Esophagus muscularis mucosa (tissue), 4 donors: Measurements from ENCODE around the gene CEPT1. TPM values are rescaled to one million over a fixed set of nuclear protein-coding genes. Genes with fewer than 3 reads are reported as not detected.

Source experiments
- DNase-seq: peaks from one replicate; pipeline ENCODE4 v3.0.0-alpha.2; 2017; ENCODE audit errors: extremely low spot score
- H3K27ac ChIP-seq, 4 donors: fragments of 200-600 bp; sonication (generic); replicated peaks in 1 of 4; 1 replicate in 3 of 4; 2 replicates in 1 of 4; pipeline ENCODE4 v1.5.1; 2016 to 2019; ENCODE audit warnings: mild to moderate bottlenecking in 1 of 4
- H3K27me3 ChIP-seq, 4 donors: fragments of 200-600 bp; sonication (generic); one replicate each; pipeline versions ENCODE4 v1.5.1 to v1.6.0; 2016 to 2019
- H3K36me3 ChIP-seq, 4 donors: fragments of 200-600 bp; sonication (generic); one replicate each; pipeline ENCODE4 v1.5.1; 2016 to 2019
- H3K4me1 ChIP-seq, 4 donors: fragments of 200-600 bp; sonication (generic); one replicate each; pipeline ENCODE4 v1.5.1; 2016 to 2019
- H3K4me3 ChIP-seq, 4 donors: fragments of 200-600 bp; sonication (generic); 1 replicate in 2 of 4; 2 replicates in 2 of 4; pipeline ENCODE4 v1.5.1; 2016 to 2019; ENCODE audit warnings: mild to moderate bottlenecking in 4 of 4, moderate library complexity in 1 of 4
- H3K9me3 ChIP-seq, 4 donors: fragments of 200-600 bp; sonication (generic); 1 replicate in 3 of 4; 2 replicates in 1 of 4; pipeline ENCODE4 v1.5.1; 2016 to 2019
- EP300 ChIP-seq: sonication (generic); formaldehyde crosslinking; IDR thresholded peaks from one replicate; pipeline ENCODE4 v1.6.1; 2017; ENCODE audit warnings: antibody characterized with exemption
- POLR2A ChIP-seq: fragments of 450-650 bp; IDR thresholded peaks from one replicate; pipeline ENCODE4 v1.6.1; 2017; ENCODE audit warnings: antibody characterized with exemption, moderate library complexity, mild to moderate bottlenecking, low read depth
- POLR2AphosphoS5 ChIP-seq, 2 donors: sonication (generic); formaldehyde crosslinking; IDR thresholded peaks; one replicate each; pipeline ENCODE4 v1.6.1; 2017; ENCODE audit warnings: antibody characterized with exemption in 2 of 2
- WGBS: methylation state at CpG from one replicate; pipeline ENCODE4 v1.1.5; 2018; 5-methylcytosine and 5-hydroxymethylcytosine counted together
- intact Hi-C: fragments of 100-400 bp; cut with DNase I; formaldehyde crosslinking; loops from one replicate; pipeline ENCODE4 v1.15.1; 2023
- total RNA-seq, 4 donors: library from RNA; depleted of rRNA; stranded (reverse); fragments of >200 nt; gene quantifications; one replicate each; pipeline versions ENCODE4 v1.1.0 to v1.2.1, GENCODE V29; 2016
- TF ChIP-seq, protein P1 (sequence below), 3 experiments: fragments of 200-600 bp in 2 of 3; fragments of 450-650 bp in 1 of 3; sonication (generic) in 2 of 3; IDR thresholded peaks; one replicate each; pipeline ENCODE4 v1.5.1; 2017 to 2019; ENCODE audit warnings: antibody characterized with exemption in 3 of 3, mild to moderate bottlenecking in 2 of 3, moderate library complexity in 1 of 3

Gene CEPT1
- total RNA-seq, 4 donors from 2014 or later, result 20.2 to 27.0 (median 23.7) TPM

DNA sequence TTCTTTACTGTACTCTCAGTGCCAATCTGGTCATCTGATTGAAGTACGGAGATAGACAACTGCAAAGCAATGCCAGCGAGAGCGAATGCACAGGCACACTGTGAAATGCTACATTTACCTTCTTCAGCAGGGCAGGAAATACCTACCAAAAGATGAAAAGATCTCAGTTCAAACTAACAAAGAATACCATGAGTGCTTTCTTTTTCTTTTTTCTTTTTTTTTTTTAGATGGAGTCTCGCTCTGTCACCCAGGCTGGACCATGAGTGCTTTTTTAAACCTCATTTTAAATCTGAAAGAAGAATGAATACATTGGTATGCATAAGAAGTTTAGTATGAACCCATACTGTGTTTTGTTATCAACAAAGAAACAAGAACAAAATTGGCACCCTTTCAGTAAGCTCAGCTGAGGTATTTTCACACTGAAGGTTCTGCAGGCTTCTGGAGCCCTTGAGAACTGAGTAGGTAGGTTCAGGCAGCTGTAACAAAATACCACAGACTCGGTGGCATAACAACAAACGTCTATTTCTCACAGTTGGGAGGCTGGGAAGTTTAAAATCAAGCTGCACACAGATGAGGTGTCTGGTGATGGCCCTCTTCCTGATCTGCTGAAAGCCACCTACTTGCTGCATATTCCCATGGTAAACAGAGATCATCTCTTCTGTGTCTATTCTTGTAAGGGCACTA lies 85.8 kb downstream of the CEPT1 start:
- H3K36me3 ChIP-seq, result no peaks in the 10 kb centered on the region
- H3K27me3 ChIP-seq, result peaks cover 0 to 6% (median 0%) of the 10 kb centered on the region in 4 donors
- intact Hi-C loops, result loop anchor here (10.0 kb wide), 1 partner anchor 539 kb away; no protein-coding TSS in a partner anchor
- TF ChIP-seq POLR2A (no peak), POLR2AphosphoS5 (IDR thresholded peaks at IDR 0.05) (no peak), EP300 (no peak)
- TF ChIP-seq, protein P1, sequence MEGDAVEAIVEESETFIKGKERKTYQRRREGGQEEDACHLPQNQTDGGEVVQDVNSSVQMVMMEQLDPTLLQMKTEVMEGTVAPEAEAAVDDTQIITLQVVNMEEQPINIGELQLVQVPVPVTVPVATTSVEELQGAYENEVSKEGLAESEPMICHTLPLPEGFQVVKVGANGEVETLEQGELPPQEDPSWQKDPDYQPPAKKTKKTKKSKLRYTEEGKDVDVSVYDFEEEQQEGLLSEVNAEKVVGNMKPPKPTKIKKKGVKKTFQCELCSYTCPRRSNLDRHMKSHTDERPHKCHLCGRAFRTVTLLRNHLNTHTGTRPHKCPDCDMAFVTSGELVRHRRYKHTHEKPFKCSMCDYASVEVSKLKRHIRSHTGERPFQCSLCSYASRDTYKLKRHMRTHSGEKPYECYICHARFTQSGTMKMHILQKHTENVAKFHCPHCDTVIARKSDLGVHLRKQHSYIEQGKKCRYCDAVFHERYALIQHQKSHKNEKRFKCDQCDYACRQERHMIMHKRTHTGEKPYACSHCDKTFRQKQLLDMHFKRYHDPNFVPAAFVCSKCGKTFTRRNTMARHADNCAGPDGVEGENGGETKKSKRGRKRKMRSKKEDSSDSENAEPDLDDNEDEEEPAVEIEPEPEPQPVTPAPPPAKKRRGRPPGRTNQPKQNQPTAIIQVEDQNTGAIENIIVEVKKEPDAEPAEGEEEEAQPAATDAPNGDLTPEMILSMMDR (IDR thresholded peaks at IDR 0.05), result no peak
- no peaks in the 10 kb centered on the region for H3K9me3 ChIP-seq
- no peak overlapping the region for H3K27ac ChIP-seq
- H3K4me3 ChIP-seq, result no peak overlapping the region
- no peak for DNase-seq
- 75% methylated on average over 6 of the region's 6 CpGs for WGBS
- peaks cover 0 to 29% (median 14%) of the 10 kb centered on the region in 4 donors for H3K4me1 ChIP-seq

DNA sequence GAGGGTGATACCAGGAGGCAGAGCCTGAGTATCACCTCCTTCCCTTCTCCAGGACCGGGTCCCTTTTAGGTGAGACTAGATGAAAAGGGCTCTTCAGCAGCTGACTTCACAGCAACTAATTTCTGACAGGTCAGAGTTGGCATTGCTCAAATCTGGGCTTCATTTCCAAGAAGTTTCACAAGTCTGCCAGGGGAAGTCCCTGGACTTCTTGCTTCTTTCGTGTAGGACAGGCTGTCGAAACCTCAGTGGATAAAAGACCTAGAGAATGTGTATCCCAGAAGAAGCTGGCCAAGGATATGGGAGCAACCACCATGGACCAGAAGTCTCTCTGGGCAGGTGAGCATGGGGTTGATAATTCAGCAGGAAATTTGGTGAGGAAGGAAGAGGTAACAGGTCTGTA lies 87.4 kb downstream of the CEPT1 start, which contains the start of gene CHI3L2:
Gene CHI3L2 (plus strand): TSS at position 280 of the 400 bp plus-strand sequence. CDS start 17 bp downstream, at position 297.
- no peak for DNase-seq
- Histone ChIP-seq H3K36me3 (no peaks in the 10 kb centered on the region), H3K9me3 (no peaks in the 10 kb centered on the region), H3K27me3 (no peaks in the 10 kb centered on the region), H3K4me1 (peaks cover 0 to 23% (median 10%) of the 10 kb centered on the region in 4 donors), H3K27ac (peak within 1 kb of the TSS in 1 of 4 donors; percentile 9), H3K4me3 (no peak within 1 kb of the TSS)
- WGBS, result 75% methylated on average over 3 of the region's 3 CpGs
- TF ChIP-seq EP300 (no peak), POLR2A (no peak), POLR2AphosphoS5 (IDR thresholded peaks at IDR 0.05) (no peak)
- TF ChIP-seq, protein P1 (IDR thresholded peaks at IDR 0.05), result no peak
- intact Hi-C loops, result loop anchor here (10.0 kb wide), 1 partner anchor 537 kb away; no protein-coding TSS in a partner anchor

DNA sequence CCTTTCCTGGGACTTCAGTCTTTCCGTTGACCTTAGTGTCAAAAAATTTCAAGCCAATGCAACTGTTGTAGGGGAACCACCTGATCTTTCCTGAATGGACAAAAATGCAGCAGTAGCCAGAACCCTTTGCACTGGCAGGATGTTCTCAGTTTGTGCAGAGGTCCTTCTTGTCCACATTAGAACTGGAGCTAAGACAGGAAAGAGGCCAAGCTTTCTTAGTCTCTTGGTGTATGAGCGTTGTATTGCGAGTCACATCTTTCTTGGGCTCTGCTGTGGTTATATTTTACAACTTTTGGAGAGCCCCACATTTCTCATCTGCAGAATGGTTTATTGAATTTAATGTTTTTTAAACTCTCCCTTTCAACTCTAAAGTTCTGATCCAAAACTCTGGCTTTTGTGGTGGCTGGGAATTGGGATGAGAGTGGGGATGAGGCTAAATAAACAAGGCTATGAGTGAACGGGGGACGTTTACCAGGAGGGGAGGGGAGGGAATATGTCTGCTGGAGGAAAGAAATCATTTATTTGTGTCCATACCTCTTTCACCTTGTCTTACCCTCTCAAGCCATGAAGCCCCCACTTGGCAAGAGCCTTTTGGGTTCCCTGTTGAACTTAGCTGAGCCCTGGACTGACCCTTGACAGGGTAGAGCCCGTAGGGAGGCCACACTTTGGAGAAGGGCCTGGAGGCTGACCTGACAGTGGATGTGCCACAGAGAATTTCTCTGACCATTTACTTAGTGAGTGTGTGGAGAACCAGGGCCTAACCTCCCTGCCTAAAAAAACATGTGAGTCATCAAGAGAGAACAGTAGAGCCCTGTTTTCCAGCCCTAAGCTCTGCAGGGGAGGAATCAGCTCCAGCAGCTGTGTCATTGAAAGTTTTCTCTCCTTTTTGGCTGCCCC lies 88.1 kb downstream of the CEPT1 start:
- WGBS, result 61% methylated on average over 6 of the region's 6 CpGs
- Histone ChIP-seq H3K4me3 (no peak overlapping the region), H3K4me1 (peaks cover 0 to 16% (median 4%) of the 10 kb centered on the region in 4 donors), H3K36me3 (no peaks in the 10 kb centered on the region), H3K27me3 (no peaks in the 10 kb centered on the region), H3K27ac (peak overlapping the region in 1 of 4 donors; percentile 38), H3K9me3 (no peaks in the 10 kb centered on the region)
- TF ChIP-seq POLR2AphosphoS5 (IDR thresholded peaks at IDR 0.05) (no peak), POLR2A (no peak), EP300 (no peak)
- TF ChIP-seq, protein P1 (IDR thresholded peaks at IDR 0.05), result no peak
- DNase-seq, result no peak
- intact Hi-C loops, result loop anchor here (10.0 kb wide), 1 partner anchor 537 kb away; no protein-coding TSS in a partner anchor

DNA sequence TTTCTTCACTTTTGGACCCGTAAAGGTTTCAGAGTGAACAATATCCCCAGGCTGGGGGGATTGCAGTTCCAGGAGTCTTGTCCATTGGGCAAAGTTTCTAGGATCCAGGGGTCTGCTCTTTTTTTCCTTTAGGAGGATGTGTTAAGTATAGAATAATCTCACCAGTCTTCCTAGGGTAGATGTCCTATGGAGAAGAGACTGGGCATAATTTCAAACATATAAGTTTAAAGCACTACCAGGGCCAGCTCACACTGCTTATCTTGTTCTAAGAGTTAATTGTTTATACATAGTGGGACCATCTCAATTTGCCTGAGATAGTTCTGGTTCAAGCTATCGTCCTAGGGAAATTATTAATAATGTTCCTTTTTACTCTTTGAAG lies 88.7 kb downstream of the CEPT1 start:
- intact Hi-C loops, result loop anchor here (10.0 kb wide), 1 partner anchor 536 kb away; no protein-coding TSS in a partner anchor

More for the DNA sequence above, 88.7 kb downstream of the CEPT1 start:
- DNase-seq, result no peak
- Histone ChIP-seq H3K4me1 (peaks cover 0 to 16% (median 3%) of the 10 kb centered on the region in 4 donors), H3K4me3 (no peak overlapping the region), H3K36me3 (no peaks in the 10 kb centered on the region), H3K27me3 (no peaks in the 10 kb centered on the region), H3K9me3 (no peaks in the 10 kb centered on the region), H3K27ac (peak overlapping the region in 1 of 4 donors; percentile 38)
- no peak for TF ChIP-seq POLR2AphosphoS5 (IDR thresholded peaks at IDR 0.05)
- TF ChIP-seq, protein P1 (IDR thresholded peaks at IDR 0.05), result no peak
- TF ChIP-seq POLR2A, result no peak
- no peak for TF ChIP-seq EP300
- 60% methylated on average over 2 of the region's 2 CpGs for WGBS
